H1 (cell line): ENCODE data around the gene KLK5. TPM values are rescaled to one million over a fixed set of nuclear protein-coding genes. Genes with fewer than 3 reads are reported as not detected.

Source experiments
- CTCF ChIA-PET: fragments of 300-600 bp; sonication (Branson Sonifier 250); formaldehyde crosslinking; loops from one replicate; lab custom pipeline; 2021; ENCODE audit not compliant: partially characterized antibody; lab: Charles Lee
- POLR2A ChIA-PET: fragments of 300-600 bp; sonication (Branson Sonifier 250); formaldehyde crosslinking; loops from one replicate; lab custom pipeline; 2021; ENCODE audit warnings: inconsistent platforms; ENCODE audit not compliant: partially characterized antibody; lab: Charles Lee
- DNase-seq, 2 experiments: peaks; one replicate each; pipeline versions ENCODE4 v3.0.0 to v3.0.0-alpha.2; 2010 to 2022; ENCODE audit warnings: low spot score in 2 of 2, low read depth in 1 of 2, mixed read lengths in 1 of 2
- FAIRE-seq: peaks from 2 replicates; lab custom pipeline; 2011; peaks lifted over from hg19 to GRCh38; lab: Jason Lieb, UNC
- H2AFZ ChIP-seq: 2 replicates; pipeline ENCODE4 v1.8.1; 2012; ENCODE audit warnings: low read length, inconsistent platforms
- H2AK5ac ChIP-seq: 2 replicates; pipeline ENCODE4 v1.6.1; 2013; ENCODE audit warnings: low read depth, low read length
- H2BK120ac ChIP-seq: replicated peaks from 2 replicates; pipeline ENCODE3; 2013; ENCODE audit warnings: low read depth, low read length, inconsistent platforms
- H2BK12ac ChIP-seq: 2 replicates; pipeline ENCODE4 v1.6.1; 2013; ENCODE audit warnings: low read depth, low read length
- H2BK15ac ChIP-seq: 2 replicates; pipeline ENCODE4 v1.6.1; 2013; ENCODE audit warnings: low read length
- H2BK20ac ChIP-seq: 2 replicates; pipeline ENCODE4 v1.6.1; 2013; ENCODE audit warnings: low read length
- H2BK5ac ChIP-seq: 2 replicates; pipeline ENCODE4 v1.6.1; 2013; ENCODE audit warnings: low read depth, low read length
- H3K14ac ChIP-seq: 2 replicates; pipeline ENCODE4 v1.6.1; 2013; ENCODE audit warnings: inconsistent platforms; ENCODE audit not compliant: insufficient read length
- H3K18ac ChIP-seq: 2 replicates; pipeline ENCODE4 v1.6.1; 2013; ENCODE audit warnings: low read length; ENCODE audit errors: extremely low read depth
- H3K23ac ChIP-seq: 2 replicates; pipeline ENCODE4 v1.6.1; 2013; ENCODE audit warnings: inconsistent platforms; ENCODE audit not compliant: insufficient read length
- H3K23me2 ChIP-seq: 2 replicates; pipeline ENCODE4 v1.6.1; 2013; ENCODE audit warnings: low read depth, low read length
- H3K27ac ChIP-seq: 2 replicates; pipeline ENCODE4 v1.6.1; 2011; ENCODE audit warnings: low read depth, low read length, inconsistent platforms
- H3K27me3 ChIP-seq, 4 experiments: replicated peaks in 1 of 4; 1 replicate in 1 of 4; 2 replicates in 3 of 4; pipeline versions ENCODE4 v1.6.1 to v1.8.1; 2011 to 2013; ENCODE audit warnings: low read length in 3 of 4, mild to moderate bottlenecking in 3 of 4, inconsistent platforms in 2 of 4, mixed read lengths in 2 of 4, moderate library complexity in 1 of 4; ENCODE audit not compliant: control insufficient read depth in 3 of 4, insufficient read depth in 3 of 4; ENCODE audit errors: extremely low read depth in 1 of 4
- H3K36me3 ChIP-seq, 4 experiments: 2 replicates each; pipeline versions ENCODE4 v1.6.1 to v1.8.1; 2011 to 2013; ENCODE audit warnings: mild to moderate bottlenecking in 4 of 4, low read length in 3 of 4, moderate library complexity in 2 of 4, control low read depth in 1 of 4, inconsistent platforms in 1 of 4; ENCODE audit not compliant: insufficient read depth in 4 of 4, control insufficient read depth in 2 of 4
- H3K4ac ChIP-seq: replicated peaks from 2 replicates; pipeline ENCODE3; 2013; ENCODE audit warnings: low read length, low read depth, mixed read lengths, inconsistent platforms; ENCODE audit not compliant: insufficient read length
- H3K4me1 ChIP-seq, 4 experiments: replicated peaks in 1 of 4; 1 replicate in 1 of 4; 2 replicates in 3 of 4; pipeline versions ENCODE4 v1.6.1 to v1.8.1; 2011 to 2013; ENCODE audit warnings: low read length in 3 of 4, inconsistent platforms in 2 of 4, mixed read lengths in 1 of 4; ENCODE audit not compliant: insufficient read depth in 4 of 4, control insufficient read depth in 3 of 4
- H3K4me2 ChIP-seq, 2 experiments: 2 replicates each; pipeline versions ENCODE4 v1.6.1 to v1.8.1; 2011 to 2013; ENCODE audit warnings: low read depth in 2 of 2, low read length in 2 of 2, control low read depth in 1 of 2, inconsistent platforms in 1 of 2, mild to moderate bottlenecking in 1 of 2; ENCODE audit not compliant: insufficient read depth in 1 of 2
- H3K4me3 ChIP-seq, 4 experiments: fragments of 200-600, 300-600 bp in 1 of 4; sonication (generic), shearing (Covaris generic), sonication (Bioruptor Twin) in 1 of 4; 2 replicates each; pipeline versions ENCODE4 v1.5.1 to v1.8.1; 2011 to 2016; ENCODE audit warnings: low read length in 4 of 4, low read depth in 3 of 4, control low read depth in 2 of 4, inconsistent platforms in 2 of 4, mild to moderate bottlenecking in 2 of 4, mixed read lengths in 1 of 4, moderate library complexity in 1 of 4; ENCODE audit not compliant: insufficient read depth in 2 of 4; ENCODE audit errors: extremely low read depth in 1 of 4
- H3K56ac ChIP-seq: replicated peaks from 2 replicates; pipeline ENCODE3; 2013; ENCODE audit warnings: low read depth, mild to moderate bottlenecking, mixed read lengths, low read length, inconsistent platforms; ENCODE audit not compliant: insufficient read length
- H3K79me1 ChIP-seq: 2 replicates; pipeline ENCODE4 v1.6.1; 2013; ENCODE audit warnings: low read depth, low read length, control low read depth
- H3K79me2 ChIP-seq, 2 experiments: 2 replicates each; pipeline versions ENCODE4 v1.6.1 to v1.8.1; 2012 to 2013; ENCODE audit warnings: low read length in 2 of 2, mild to moderate bottlenecking in 2 of 2, inconsistent platforms in 1 of 2; ENCODE audit not compliant: insufficient read depth in 2 of 2, control insufficient read depth in 1 of 2
- H3K9ac ChIP-seq, 4 experiments: replicated peaks in 1 of 4; 1 replicate in 1 of 4; 2 replicates in 3 of 4; pipeline versions ENCODE4 v1.6.1 to v1.8.1; 2011 to 2013; ENCODE audit warnings: low read depth in 3 of 4, low read length in 3 of 4, control low read depth in 2 of 4, mild to moderate bottlenecking in 2 of 4, moderate library complexity in 2 of 4, inconsistent platforms in 1 of 4; ENCODE audit errors: extremely low read depth in 1 of 4
- H3K9me3 ChIP-seq, 2 experiments: 2 replicates each; pipeline versions ENCODE4 v1.6.1 to v1.8.1; 2012 to 2013; ENCODE audit warnings: mild to moderate bottlenecking in 2 of 2, moderate library complexity in 2 of 2, control low read depth in 1 of 2, inconsistent platforms in 1 of 2, low read depth in 1 of 2, low read length in 1 of 2, mixed read lengths in 1 of 2; ENCODE audit not compliant: insufficient read depth in 2 of 2
- H4K20me1 ChIP-seq, 2 experiments: replicated peaks in 1 of 2; 2 replicates each; pipeline versions ENCODE3 to v1.8.1; 2011 to 2013; ENCODE audit warnings: inconsistent platforms in 2 of 2, low read length in 2 of 2, mild to moderate bottlenecking in 1 of 2; ENCODE audit not compliant: insufficient read depth in 2 of 2, control insufficient read depth in 1 of 2
- H4K5ac ChIP-seq: 2 replicates; pipeline ENCODE4 v1.6.1; 2013; ENCODE audit warnings: low read length, low read depth, mixed read lengths, inconsistent platforms; ENCODE audit not compliant: insufficient read length
- H4K8ac ChIP-seq: 2 replicates; pipeline ENCODE4 v1.8.0; 2013; ENCODE audit warnings: mild to moderate bottlenecking, moderate library complexity, low read length, inconsistent platforms; ENCODE audit not compliant: insufficient read depth; ENCODE audit errors: extremely low read depth
- H4K91ac ChIP-seq: replicated peaks from 2 replicates; pipeline ENCODE3; 2013; ENCODE audit warnings: low read length, mixed read lengths, inconsistent platforms; ENCODE audit not compliant: insufficient read length
- EGR1 ChIP-seq: IDR thresholded peaks from 2 replicates; pipeline ENCODE4 v1.6.1; 2011; ENCODE audit warnings: low read depth, low read length, borderline replicate concordance
- SRF ChIP-seq: IDR thresholded peaks from 2 replicates; pipeline ENCODE4 v1.6.1; 2011; ENCODE audit warnings: mild to moderate bottlenecking, low read depth, low read length, moderate library complexity
- WGBS, 2 experiments: shearing (Covaris generic) in 1 of 2; methylation state at CpG; one replicate each; pipeline versions ENCODE4 v1.1.6 to v1.1.7; 2013 to 2015; ENCODE audit warnings: low lambda C conversion rate in 2 of 2, mixed read lengths in 2 of 2, inconsistent platforms in 1 of 2, low coverage in 1 of 2, missing lambda C conversion rate in 1 of 2; ENCODE audit not compliant: insufficient replicate concordance in 2 of 2, insufficient coverage in 1 of 2, insufficient read length in 1 of 2; ENCODE audit errors: extremely low coverage in 1 of 2, missing lambda C conversion rate in 1 of 2; 5-methylcytosine and 5-hydroxymethylcytosine counted together
- polyA plus RNA-seq, 7 experiments: library from polyadenylated mRNA; depleted of rRNA in 3 of 7; stranded (reverse) in 5 of 7; unstranded in 2 of 7; fragments of >200 nt in 5 of 7; fragments of 200-250 nt in 2 of 7; gene quantifications; 1 replicate in 5 of 7; 2 replicates in 1 of 7; 4 replicates in 1 of 7; pipeline versions ENCODE4 v1.2.1 to v1.2.3, GENCODE V29; 2011 to 2013; ENCODE audit warnings: missing spikeins in 2 of 7, mixed read lengths in 2 of 7
- total RNA-seq: library from RNA; stranded (reverse); fragmentation: NEBNext Ultra II Directional; extraction: Animal tissue kit (Norgen Biotek cat#: 25700); gene quantifications from 2 replicates; pipeline ENCODE4 v1.2.1, GENCODE V29; 2021

Gene KLK5
- total and polyA plus RNA-seq, 2 of the 8 experiments (the other 6 are each of a cell fraction or from before 2014, with no cell fraction given) = 0.76 to 2.0 TPM

GRCh38 chr19:50968716-50969412, 16.0 kb upstream of the KLK5 start:
- no peak overlapping the region for H3K14ac ChIP-seq
- ChIA-PET POLR2A (interaction anchor here (0.8 to 1.0 kb wide), 2 partner anchors 20 to 164 kb away, joined by 3 to 4 read pairs; no protein-coding TSS in a partner anchor), CTCF (interaction anchor here (1.5 kb wide), 1 partner anchor 48 kb away, joined by 6 read pairs; no protein-coding TSS in a partner anchor)
- peak; percentile 84 for TF ChIP-seq EGR1
- TF ChIP-seq SRF = no peak
- no peak overlapping the region; the same call in none of the 2 replicates for H4K8ac ChIP-seq
- no peaks in the 10 kb centered on the region for H4K20me1 ChIP-seq
- no peak overlapping the region for H3K23ac ChIP-seq
- H3K4ac ChIP-seq = peak overlapping the region; percentile 72
- H3K36me3 ChIP-seq = no peaks in the 10 kb centered on the region
- H2BK5ac ChIP-seq = no peak overlapping the region; the same call in 1 of the 2 replicates
- 85% methylated on average over 6 of the region's 7 CpGs; no CpG with 5 or more reads in 1 of the 2 experiments for WGBS, 2 experiments
- no peak overlapping the region for H2AK5ac ChIP-seq
- H3K79me2 ChIP-seq = no peaks in the 10 kb centered on the region
- H2BK20ac ChIP-seq = 0 out of 2 replicates have a peak overlapping the region, but pooled peaks have one; percentile 43
- no peak overlapping the region for H3K9ac ChIP-seq
- H2BK120ac ChIP-seq = no peak overlapping the region
- H2BK15ac ChIP-seq = no peak overlapping the region
- 0 out of 2 replicates have a peak overlapping the region, but pooled peaks have one; percentile 50 for H2BK12ac ChIP-seq
- no peaks in the 10 kb centered on the region; a peak in 1 of 7 replicates for H3K27me3 ChIP-seq
- H3K27ac ChIP-seq = no peak overlapping the region
- H3K4me2 ChIP-seq = no peak overlapping the region
- FAIRE-seq (no peak), DNase-seq (no peak)
- H3K79me1 ChIP-seq = no peaks in the 10 kb centered on the region
- H4K91ac ChIP-seq = peak overlapping the region; percentile 84
- peaks cover 3% of the 10 kb centered on the region; the same call in 1 of the 2 replicates for H3K23me2 ChIP-seq
- H3K4me3 ChIP-seq = no peak overlapping the region
- H3K9me3 ChIP-seq = no peaks in the 10 kb centered on the region
- H2AFZ ChIP-seq = peak overlapping the region; percentile 58
- H3K56ac ChIP-seq = no peak overlapping the region
- peak overlapping the region; percentile 71 for H3K18ac ChIP-seq
- H4K5ac ChIP-seq = no peak overlapping the region
- H3K4me1 ChIP-seq = peaks cover 0 to 16% (median 6%) of the 10 kb centered on the region in 4 experiments; a peak in 5 of 7 replicates
